GM10847 (cell line): Measurements from ENCODE around the gene IFT52.

Source experiments
- POLR2A ChIP-seq: IDR thresholded peaks from 2 replicates; pipeline ENCODE4 v1.6.1; 2011; ENCODE audit not compliant: insufficient read length; ENCODE audit errors: extremely low read depth

Gene IFT52

GRCh38 chr20:43662943-43663655 lies 72.4 kb downstream of the IFT52 start:
- TF ChIP-seq POLR2A, result no peak

- TF ChIP-seq POLR2A, result no peak
These were observed 74.9 kb downstream of the IFT52 start for GRCh38 chr20:43665466-43666176.

GRCh38 chr20:43666376-43667328 lies 75.9 kb downstream of the IFT52 start, which contains the start of gene MYBL2:
MYBL2 (plus strand) TSS chr20:43667114; CDS start chr20:43667284, 170 bp downstream.
- TF ChIP-seq POLR2A, result peak; percentile 82

DNA sequence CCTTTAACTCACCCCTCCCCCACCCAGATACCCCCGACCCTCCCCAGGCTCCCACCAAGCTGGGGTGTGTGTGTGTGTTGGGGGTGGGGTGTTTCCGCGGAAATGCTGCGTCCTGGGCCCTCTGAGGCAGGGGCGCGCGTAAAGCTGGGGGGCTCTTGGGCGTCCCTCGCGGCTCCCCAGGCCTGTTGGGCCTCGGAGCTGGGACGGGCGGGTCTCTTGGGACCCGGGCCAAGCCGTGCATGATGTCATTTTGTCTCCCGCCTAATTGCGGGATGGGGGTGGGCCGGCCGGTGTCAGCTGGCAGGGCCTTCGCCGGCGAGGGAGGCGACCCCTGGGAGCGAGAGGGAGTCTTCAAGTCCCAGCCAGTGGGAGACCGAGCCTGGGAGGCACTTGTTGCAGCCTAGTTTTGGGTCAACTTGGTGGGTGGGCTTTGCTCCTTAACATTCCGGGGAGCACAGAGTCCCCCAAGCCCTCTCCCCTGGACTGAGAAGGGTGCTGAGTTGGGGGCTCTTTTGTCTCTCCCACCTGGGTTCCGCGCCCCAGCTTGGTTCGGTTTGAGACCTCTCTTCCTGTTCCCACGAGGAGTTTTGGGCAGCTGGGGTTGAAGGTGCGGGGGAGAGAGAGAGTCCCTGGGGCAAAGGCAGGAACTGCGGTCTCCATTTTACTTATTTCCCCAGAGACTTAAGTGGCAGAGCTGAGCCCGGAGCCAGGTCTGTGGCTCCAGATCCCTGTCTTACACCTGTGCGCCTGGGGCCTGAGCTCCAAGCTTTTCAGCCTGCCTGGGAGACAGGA lies 76.8 kb downstream of the IFT52 start:
- no peak for TF ChIP-seq POLR2A

DNA sequence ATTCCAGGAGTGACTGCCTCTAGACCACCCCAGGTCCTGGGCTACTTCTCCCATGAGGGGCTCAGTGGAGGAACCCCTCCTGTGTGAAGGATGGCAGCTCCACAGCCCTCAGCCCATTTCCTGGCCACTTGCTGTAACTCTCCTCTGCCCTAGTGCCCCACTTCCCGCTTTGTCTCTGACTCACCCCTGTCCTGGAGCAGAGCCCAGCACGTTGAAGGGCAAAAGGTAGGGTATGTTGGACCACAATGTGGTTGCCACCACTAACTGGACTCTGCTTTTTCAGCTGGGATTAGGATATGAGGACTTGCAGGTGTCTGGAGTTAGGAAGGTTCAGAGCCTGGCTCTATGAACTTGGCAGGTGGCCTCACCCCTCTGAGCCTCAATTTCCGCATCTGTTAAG lies 78.6 kb downstream of the IFT52 start:
- no peak for TF ChIP-seq POLR2A

- TF ChIP-seq POLR2A, result no peak
These were observed 79.7 kb downstream of the IFT52 start for GRCh38 chr20:43670423-43670822.

DNA sequence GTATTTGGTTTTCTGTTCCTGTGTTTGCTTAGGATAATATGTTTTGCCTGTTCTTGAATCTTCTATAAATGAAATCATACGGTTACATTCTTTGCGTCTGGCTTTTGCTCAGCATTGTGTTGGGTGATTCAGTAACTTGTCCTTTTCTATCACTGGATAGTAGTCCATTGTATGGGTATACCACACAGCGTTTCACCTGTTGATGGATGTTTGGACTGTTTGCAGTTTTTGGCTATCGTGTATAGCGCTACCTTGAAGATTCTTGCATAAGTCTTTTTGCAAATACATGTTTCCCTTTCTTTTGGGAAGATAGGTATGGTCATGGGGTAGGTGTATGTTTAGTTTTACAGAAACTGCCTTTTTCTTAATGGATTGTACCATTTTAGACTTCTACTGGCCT lies 85.6 kb downstream of the IFT52 start:
- no peak for TF ChIP-seq POLR2A

DNA sequence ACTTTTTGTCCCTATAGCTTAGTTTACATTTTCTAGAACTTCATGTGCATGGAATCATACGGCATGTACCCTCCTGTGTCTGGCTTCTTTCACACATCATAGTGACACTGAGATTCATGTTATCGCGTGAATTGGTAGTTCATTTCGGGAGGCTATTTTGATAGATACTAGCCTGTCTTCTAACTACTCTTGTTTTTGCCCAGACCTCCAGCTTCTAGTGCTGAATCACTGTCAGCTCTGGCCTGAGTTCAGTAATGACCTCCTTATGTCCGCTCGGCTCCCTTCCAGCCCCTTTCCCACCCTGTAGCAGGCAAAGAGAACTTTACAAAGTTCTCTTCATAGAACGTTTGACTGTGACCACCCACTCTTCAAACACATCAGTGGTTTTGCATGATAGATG lies 90.2 kb downstream of the IFT52 start:
- TF ChIP-seq POLR2A, result no peak

DNA sequence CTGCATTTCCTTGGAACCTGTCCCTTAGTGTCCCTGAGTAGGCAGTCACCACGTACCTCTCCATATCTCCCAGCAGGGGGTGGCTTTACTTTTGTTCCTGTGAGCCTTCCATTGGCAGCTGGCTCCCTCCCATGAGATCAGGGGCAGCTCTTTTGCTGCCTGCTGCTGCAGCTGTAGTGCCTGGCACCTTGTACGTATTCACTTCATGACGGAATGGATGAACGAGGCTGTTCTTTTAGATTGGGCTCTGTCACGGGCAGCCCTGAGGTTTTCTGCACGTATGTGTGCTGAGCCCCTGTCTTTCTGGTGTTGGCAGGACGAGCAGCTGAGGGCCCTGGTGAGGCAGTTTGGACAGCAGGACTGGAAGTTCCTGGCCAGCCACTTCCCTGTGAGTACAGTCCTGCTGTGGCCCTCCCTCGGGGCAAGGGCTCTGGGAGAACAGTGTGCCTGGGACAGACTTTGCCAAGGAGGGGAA lies 90.8 kb downstream of the IFT52 start:
- TF ChIP-seq POLR2A, result no peak

DNA sequence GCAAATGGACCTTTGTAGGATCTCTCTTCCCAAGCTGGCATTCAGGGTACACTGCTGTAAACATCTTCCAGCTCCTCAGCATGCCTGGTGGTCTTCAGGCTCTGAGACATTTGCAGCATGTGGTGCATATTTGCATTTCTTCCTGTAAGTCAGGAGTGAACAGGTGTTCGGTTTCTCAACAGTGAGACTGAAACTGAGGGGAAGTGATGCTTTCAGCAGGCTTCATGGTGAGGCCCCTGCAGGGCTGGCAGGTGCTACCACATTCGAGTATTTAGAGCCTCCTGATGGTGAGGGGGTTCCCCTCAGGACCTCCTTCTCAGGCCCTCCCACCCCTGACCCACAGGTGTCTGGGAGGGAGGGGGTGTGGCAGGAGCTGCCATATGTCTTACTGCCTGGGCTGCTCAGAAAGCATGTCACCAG lies 91.3 kb downstream of the IFT52 start:
- no peak for TF ChIP-seq POLR2A

DNA sequence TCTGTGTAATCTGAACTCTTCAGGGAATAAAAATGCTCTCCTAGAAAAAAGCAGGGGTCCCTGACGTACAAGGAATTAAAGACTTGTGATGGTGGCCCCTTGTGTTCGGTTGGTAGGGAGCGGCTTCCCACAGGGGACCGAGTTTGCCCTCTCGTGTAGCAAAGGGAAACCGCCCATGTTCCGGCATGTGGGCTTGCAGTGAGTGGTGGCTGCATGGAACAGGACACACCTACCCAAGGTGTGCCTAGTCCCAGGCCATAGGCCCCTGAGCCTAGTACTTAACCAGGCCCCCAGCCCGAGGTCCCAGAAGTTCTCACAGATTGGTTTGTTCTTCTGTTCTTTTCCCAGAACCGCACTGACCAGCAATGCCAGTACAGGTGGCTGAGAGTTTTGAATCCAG lies 91.7 kb downstream of the IFT52 start:
- TF ChIP-seq POLR2A, result no peak

DNA sequence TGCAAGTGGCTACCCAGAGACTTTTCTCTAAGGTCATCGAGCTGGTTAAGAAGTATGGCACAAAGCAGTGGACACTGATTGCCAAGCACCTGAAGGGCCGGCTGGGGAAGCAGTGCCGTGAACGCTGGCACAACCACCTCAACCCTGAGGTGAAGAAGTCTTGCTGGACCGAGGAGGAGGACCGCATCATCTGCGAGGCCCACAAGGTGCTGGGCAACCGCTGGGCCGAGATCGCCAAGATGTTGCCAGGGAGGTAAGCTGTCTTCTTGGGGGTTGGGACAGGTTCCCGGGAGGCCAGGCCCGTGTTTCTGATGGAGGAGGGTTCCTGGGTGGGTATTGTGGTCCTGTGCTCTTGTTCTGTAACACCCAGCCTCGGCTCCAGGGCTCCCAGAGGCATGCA lies 96.1 kb downstream of the IFT52 start:
- no peak for TF ChIP-seq POLR2A

GRCh38 chr20:43689165-43689564 lies 98.4 kb downstream of the IFT52 start:
- TF ChIP-seq POLR2A, result no peak

GRCh38 chr20:43690943-43691598 lies 100.3 kb downstream of the IFT52 start:
- no peak for TF ChIP-seq POLR2A
